Non-pigmented ciliary epithelial cell (primary cell): ENCODE data around the gene ZNF311.
"Not testable (repeated sequence)": the region's sequence is repeated elsewhere in the genome, so short reads cannot be mapped to it uniquely, and the experiment has no call there.

ENCODE experiments used
- DNase-seq: peaks from one replicate; pipeline ENCODE4 v3.0.0-alpha.2; 2010; ENCODE audit warnings: low read depth

ZNF311 gene

GRCh38 chr6:28982476-28983266, 22.4 kb downstream of the ZNF311 start:
- no peak for DNase-seq

GRCh38 chr6:28981833-28982475, 23.2 kb downstream of the ZNF311 start:
- no peak for DNase-seq

- DNase-seq, result no peak
These were observed 23.7 kb downstream of the ZNF311 start for GRCh38 chr6:28981431-28981832.

DNA sequence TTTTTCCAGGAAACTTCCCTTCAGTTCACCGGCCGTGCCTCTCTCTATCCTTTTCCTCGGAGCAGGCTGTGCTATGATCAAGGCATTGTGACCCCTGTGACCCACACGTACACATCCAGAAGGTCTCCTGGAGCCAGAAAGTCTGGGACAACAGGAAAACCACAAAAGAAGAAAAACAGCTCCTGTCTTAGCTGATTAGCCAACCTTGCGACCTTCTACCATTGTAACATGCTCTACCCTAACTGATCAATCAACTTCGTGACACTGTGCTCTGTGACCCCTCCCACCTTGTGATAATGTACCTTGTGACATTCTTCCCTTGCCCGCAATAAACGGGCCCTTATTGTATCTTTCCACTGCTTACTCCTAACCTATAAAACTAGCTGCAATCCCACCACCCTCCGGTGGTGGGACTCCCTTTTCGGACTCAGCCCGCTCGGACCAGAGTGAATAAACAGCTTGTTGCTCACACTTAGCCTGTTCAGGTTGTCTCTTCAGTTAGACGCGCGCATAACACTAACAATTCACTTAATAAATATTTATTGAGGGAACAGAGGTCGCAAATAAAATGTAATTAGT, 24.2 kb downstream of the ZNF311 start:
- DNase-seq, result peak; percentile 69

DNA sequence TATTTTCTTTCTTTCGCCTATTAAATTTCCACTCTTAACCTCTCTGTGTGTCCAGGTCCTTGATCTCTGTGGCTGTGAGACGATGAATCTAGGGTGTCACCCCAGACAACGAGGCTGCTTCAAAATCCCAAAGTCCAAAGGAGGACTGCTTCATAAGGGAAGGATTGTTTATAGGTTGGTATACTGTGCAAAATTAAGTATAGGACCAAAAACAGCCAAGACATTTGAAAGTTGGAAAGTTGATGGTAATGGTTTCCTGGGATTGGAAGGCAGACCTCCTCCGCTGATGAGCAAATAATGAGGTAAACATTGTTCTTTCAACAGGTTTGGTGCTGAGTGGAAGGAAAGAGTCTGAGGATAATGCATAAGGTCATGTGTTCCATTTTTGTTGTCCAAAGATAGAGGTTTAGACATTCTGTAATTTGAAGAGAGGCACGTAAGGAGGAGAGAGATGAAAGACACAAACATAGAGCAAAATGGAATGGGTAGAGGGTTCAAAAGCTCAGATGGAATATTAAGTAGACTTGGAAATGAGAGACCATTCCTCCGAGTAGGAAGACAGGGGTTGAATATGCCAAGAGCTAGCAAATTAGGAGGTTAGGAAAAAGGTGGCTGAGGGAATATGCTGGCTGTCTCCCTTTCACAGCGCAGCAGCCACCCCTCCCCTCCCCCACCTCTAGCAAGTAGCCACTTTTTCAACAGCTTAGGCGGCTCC, 24.8 kb downstream of the ZNF311 start:
- no peak for DNase-seq

GRCh38 chr6:28979679-28980078, 25.4 kb downstream of the ZNF311 start:
- no peak for DNase-seq

GRCh38 chr6:28978959-28979561, 26.1 kb downstream of the ZNF311 start:
- no peak for DNase-seq

DNA sequence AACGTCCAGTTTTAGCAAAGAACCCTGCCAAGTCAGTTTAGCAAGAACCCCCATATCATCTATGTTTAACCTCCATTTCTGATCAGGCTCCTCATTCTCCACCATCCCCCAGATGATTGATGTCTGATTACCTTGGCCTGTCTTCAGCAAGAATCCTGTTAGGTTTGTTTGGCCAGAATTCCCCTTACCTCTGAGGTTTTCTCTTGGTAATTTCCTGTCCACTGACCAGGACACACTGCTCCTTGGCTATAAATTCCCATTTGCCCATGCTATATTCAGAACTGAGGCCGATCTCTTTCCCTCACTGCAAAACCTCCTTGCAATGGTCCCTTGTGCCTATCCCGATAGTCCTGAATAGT, 27.0 kb downstream of the ZNF311 start:
- no peak for DNase-seq

GRCh38 chr6:28977341-28978132, 27.6 kb downstream of the ZNF311 start:
- no peak for DNase-seq

DNA sequence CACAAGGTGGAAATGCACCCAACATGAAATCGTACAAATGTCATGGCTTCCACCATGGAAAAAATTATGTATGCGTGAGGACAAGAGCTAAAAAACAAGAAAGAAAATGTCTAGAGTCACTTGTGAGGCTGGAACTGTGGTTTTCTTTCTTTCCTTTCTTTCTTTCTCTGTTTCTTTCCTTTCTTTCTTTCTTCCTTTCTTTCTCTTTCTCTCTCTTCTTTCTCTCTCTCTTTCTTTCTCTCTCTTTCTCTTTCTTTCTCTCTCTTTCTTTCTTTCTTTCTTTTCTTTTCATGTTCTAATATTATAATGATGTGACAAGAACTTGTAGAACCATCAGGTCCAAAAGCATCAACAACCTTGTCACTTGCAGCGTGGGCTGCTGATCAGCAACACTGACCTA, 28.4 kb downstream of the ZNF311 start:
- DNase-seq, result no peak

GRCh38 chr6:28974505-28974904, 30.6 kb downstream of the ZNF311 start:
- no peak for DNase-seq

- not testable (repeated sequence) for DNase-seq
These were observed 35.1 kb downstream of the ZNF311 start for GRCh38 chr6:28970056-28970455.

DNA sequence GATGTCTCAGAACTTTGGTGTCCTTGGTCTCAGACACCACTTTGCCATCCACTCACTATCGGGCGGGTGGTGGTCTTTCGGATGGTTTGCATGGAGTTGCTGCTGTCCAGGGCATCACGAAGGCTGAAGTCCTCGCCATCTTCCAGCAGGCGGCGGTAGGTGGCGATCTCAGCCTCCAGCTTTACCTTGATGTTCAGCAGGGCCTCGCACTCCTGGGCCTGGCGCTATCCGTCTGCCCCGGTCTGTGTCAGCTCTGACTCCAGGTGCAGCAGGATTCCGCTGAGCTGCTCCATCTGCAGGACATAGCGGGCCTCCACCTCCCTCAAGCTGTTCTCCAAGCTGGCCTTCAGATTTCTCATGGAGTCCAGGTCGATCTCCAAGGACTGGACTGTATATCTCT, 36.0 kb downstream of the ZNF311 start:
- no peak for DNase-seq

DNA sequence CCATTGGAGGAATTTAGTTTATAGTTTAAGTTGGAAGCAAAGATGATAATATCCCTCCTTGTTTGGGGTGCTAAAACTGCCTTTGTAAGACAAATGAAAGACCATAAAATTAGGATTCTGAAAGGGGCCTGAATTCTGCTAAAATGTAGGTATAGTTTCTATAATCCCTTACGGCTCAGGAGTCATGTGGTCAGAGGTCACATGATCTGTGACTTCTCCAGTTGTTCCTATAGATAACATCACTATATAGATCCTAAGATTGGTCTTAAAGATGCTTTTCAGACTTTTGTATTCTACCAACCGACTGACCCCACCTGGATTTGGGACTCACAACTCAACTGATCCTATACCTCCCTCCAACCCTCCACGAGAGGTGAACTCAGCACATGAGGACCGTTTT, 36.6 kb downstream of the ZNF311 start:
- DNase-seq, result no peak

DNA sequence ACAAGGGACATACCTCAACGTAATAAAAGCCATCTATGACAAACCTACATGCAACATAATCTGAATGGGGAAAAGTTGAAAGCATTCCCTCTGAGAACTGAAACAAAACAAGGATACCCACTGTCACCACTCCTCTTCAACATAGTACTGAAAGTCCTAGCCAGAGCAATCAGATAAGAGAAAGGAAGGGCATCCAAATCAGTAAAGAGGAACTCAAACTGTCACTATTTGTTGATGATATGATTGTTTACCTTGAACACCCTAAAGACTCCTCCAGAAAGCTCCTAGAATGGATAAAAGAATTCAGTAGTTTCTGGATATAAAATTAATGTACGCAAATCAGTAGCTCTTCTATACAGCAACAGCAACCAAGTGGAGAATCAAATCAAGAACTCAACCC, 39.4 kb downstream of the ZNF311 start:
- no peak for DNase-seq

DNA sequence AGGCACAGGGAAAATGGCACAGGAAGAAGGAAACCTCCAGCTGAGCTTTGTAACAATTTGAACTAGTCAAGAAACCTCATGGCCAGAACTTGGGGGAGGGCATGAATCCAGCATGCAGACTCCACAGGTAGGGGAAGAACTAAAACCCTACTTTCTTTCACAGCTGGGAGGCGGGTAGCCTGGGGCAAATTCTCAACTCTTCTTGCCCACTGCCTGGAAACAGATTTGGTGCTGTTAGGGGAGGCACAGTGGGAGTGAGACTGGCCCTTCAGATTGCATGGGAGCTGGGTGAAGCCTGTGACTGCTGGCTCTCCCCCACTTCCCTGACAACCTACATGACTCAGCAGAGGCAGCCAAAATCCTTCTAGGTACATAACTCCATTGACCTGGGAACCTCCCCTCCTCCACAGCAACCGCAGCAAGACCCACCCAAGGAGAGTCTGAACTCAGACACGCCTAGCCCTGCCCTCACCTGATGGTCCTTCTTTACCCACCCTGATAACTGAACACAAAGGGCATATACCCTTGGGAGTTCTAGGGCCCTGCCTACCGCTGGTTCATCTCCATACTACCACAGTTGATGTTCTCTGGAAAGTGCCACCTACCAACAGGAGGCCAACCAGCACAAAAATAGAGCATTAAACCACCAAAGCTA, 44.1 kb downstream of the ZNF311 start:
- DNase-seq, result no peak

DNA sequence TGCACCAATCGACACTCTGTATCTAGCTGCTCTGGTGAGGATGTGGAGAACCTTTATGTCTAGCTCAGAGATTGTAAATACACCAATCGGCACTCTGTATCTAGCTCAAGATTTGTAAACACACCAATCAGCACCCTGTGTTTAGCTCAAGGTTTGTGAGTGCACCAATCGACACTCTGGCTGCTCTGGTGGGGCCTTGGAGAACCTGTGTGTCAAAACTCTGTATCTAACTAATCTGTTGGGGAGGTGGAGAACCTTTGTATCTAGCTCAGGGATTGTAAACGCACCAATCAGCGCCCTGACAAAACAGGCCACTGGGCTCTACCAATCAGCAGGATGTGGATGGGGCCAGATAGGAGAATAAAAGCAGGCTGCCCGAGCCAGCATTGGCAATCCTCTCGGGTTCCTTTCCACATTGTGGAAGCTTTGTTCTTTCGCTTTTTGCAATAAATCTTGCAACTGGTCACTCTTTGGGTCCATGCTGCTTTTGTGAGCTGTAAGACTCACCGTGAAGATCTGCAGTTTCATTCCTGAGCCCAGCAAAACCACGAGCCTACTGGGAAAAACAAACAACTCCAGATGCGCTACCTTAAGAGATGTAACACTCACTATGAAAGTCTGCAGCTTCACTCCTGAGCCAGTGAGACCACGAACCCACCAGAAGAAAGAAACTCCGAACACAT, 46.4 kb downstream of the ZNF311 start:
- not testable (repeated sequence) for DNase-seq

DNA sequence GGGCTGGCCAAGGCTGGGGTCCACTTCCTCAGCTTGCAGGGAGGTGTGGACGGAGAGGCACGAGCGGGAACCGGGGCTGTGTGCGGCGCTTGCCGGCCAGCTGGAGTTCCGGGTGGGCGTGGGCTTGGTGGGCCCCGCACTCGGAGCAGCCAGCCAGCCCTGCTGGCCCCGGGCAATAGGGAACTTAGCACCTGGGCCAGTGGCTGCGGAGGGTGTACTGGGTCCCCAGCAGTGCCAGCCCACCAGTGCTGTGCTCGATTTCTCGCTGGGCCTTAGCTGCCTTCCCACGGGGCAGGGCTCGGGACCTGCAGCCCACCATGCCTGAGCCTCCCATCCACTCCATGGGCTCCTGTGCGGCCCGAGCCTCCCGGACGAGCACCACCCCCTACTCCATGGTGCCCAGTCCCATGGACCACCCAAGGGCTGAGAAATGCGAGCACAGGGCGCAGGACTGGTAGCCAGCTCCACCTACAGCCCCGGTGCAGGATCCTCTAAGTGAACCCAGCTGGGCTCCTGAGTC, 47.3 kb downstream of the ZNF311 start:
- DNase-seq, result not testable (repeated sequence)

DNA sequence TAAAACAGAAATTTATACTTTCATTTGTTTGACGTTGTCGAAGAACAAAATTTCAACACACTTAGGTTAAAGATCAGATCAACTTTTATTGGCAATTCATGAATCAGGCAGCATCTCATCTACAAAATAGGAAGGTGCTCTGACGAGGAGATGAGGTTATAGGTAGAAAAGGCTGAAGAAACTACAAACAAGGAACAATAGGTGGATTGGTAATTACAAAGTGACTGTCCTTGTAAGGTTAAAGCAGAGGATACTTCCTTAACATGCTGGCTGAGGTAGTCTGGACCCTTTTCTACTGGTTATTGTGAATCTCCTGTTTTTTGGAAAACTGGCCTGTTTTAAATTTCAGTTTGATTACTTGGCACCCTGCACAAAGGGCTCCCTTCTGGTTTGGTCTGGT, 48.8 kb downstream of the ZNF311 start:
- no peak for DNase-seq

- no peak for DNase-seq
These were observed 51.4 kb downstream of the ZNF311 start for GRCh38 chr6:28953585-28954258.
